Left lung (tissue), 10 donors: Measurements from ENCODE around the gene MED16. TPM values are rescaled to one million over a fixed set of nuclear protein-coding genes. Genes with fewer than 3 reads are reported as not detected.
A peak's percentile ranks its signal among the peaks of the same experiment; 100 is the strongest.

Experiments used
- ATAC-seq: fragments of 200-7000 bp; cut with Tn5 transposase; one replicate; pipeline ENCODE4 v1.9.1; 2020; ENCODE audit warnings: moderate library complexity
- DNase-seq, 4 donors: peaks; one replicate each; pipeline ENCODE4 v3.0.0-alpha.2; 2013 to 2020
- H3K27ac ChIP-seq, 2 donors: fragments of 200-600 bp; sonication (generic) in 1 of 2; one replicate each; pipeline versions ENCODE4 v1.5.0 to v1.8.0; 2020 to 2021
- H3K27me3 ChIP-seq, 2 donors: fragments of 200-600 bp; sonication (generic) in 1 of 2; one replicate each; pipeline versions ENCODE4 v1.5.0 to v1.8.0; 2020 to 2021
- H3K36me3 ChIP-seq, 2 donors: fragments of 200-600 bp; sonication (generic) in 1 of 2; one replicate each; pipeline versions ENCODE4 v1.5.0 to v1.8.0; 2020 to 2021
- H3K4me1 ChIP-seq, 2 donors: fragments of 200-600 bp; one replicate each; pipeline ENCODE4 v1.8.0; 2021
- H3K4me3 ChIP-seq, 2 donors: fragments of 200-600 bp; sonication (generic) in 1 of 2; one replicate each; pipeline versions ENCODE4 v1.5.0 to v1.8.0; 2020 to 2021; ENCODE audit warnings: mild to moderate bottlenecking in 1 of 2
- H3K9me3 ChIP-seq, 2 donors: fragments of 200-600 bp; sonication (generic) in 1 of 2; one replicate each; pipeline versions ENCODE4 v1.5.0 to v1.8.0; 2020 to 2021
- CTCF ChIP-seq, 2 donors: fragments of 200-600 bp; sonication (generic) in 1 of 2; IDR thresholded peaks; one replicate each; pipeline versions ENCODE4 v1.5.0 to v1.8.0; 2021; ENCODE audit warnings: antibody characterized with exemption in 2 of 2
- intact Hi-C, 2 donors: fragments of 100-400 bp; cut with DNase I; formaldehyde crosslinking; loops; one replicate each; pipeline versions ENCODE4 v1.11.2 to v1.14.2; 2022
- polyA plus RNA-seq, 6 donors: library from polyadenylated mRNA; unstranded; fragments of 120-200 nt; gene quantifications; one replicate each; pipeline ENCODE4 v1.2.1, GENCODE V29; 2013; ENCODE audit not compliant: insufficient read length in 6 of 6
- total RNA-seq, 2 donors: library from RNA; stranded (reverse); fragmentation: NEBNext Ultra II Directional; extraction: Animal tissue kit (Norgen Biotek cat#: 25700); gene quantifications; one replicate each; pipeline ENCODE4 v1.2.1, GENCODE V29; 2021
- donor health status: DM: no; HTN: yes; CAD: no.
- donor health status: DM: no; HTN: no; CAD: no.

Gene MED16
- total and polyA plus RNA-seq, 8 donors = 42.4 to 61.7 (median 53.0) TPM

- H3K4me1 ChIP-seq = peaks cover 0 to 54% of the 10 kb centered on the region in 2 donors
- TF ChIP-seq CTCF (IDR thresholded peaks at IDR 0.05) = no peak
- H3K4me3 ChIP-seq = peak overlapping the region in 1 of 2 donors; percentile 4
- intact Hi-C loops = no loop called here
- H3K36me3 ChIP-seq = peaks cover 0 to 14% of the 10 kb centered on the region in 2 donors
- peak overlapping the region in 1 of 2 donors; percentile 96 for H3K27ac ChIP-seq
- no peaks in the 10 kb centered on the region for H3K27me3 ChIP-seq
- no peak for ATAC-seq
- no peak for DNase-seq
- H3K9me3 ChIP-seq = no peaks in the 10 kb centered on the region
Measured at GRCh38 chr19:907183-907853, 14.3 kb upstream of the MED16 start.

GRCh38 chr19:906480-906879 lies 13.5 kb upstream of the MED16 start:
- no peaks in the 10 kb centered on the region for H3K27me3 ChIP-seq
- H3K4me3 ChIP-seq = no peak overlapping the region
- H3K9me3 ChIP-seq = no peaks in the 10 kb centered on the region
- TF ChIP-seq CTCF (IDR thresholded peaks at IDR 0.05) = no peak
- no peak overlapping the region for H3K27ac ChIP-seq
- ATAC-seq (no peak), DNase-seq (no peak)
- H3K4me1 ChIP-seq = peaks cover 0 to 51% of the 10 kb centered on the region in 2 donors
- intact Hi-C loops = no loop called here
- peaks cover 0 to 22% of the 10 kb centered on the region in 2 donors for H3K36me3 ChIP-seq

GRCh38 chr19:904545-904944 lies 11.6 kb upstream of the MED16 start:
- intact Hi-C loops = no loop called here
- DNase-seq = no peak
- peaks cover 0 to 35% of the 10 kb centered on the region in 2 donors for H3K36me3 ChIP-seq

GRCh38 chr19:903266-903797 lies 10.3 kb upstream of the MED16 start:
- no peaks in the 10 kb centered on the region for H3K27me3 ChIP-seq
- ATAC-seq = no peak
- intact Hi-C loops = no loop called here
- no peak overlapping the region for H3K27ac ChIP-seq
- H3K36me3 ChIP-seq = peaks cover 0 to 47% of the 10 kb centered on the region in 2 donors
- H3K9me3 ChIP-seq = no peaks in the 10 kb centered on the region
- no peak for TF ChIP-seq CTCF (IDR thresholded peaks at IDR 0.05)
- H3K4me1 ChIP-seq = peaks cover 0 to 26% of the 10 kb centered on the region in 2 donors
- H3K4me3 ChIP-seq = no peak overlapping the region
- no peak for DNase-seq

More at GRCh38 chr19:904545-904944, 11.6 kb upstream of the MED16 start:
- no peak for ATAC-seq
- TF ChIP-seq CTCF (IDR thresholded peaks at IDR 0.05) = no peak
- H3K27me3 ChIP-seq = no peaks in the 10 kb centered on the region
- H3K27ac ChIP-seq = no peak overlapping the region
- no peak overlapping the region for H3K4me3 ChIP-seq
- H3K9me3 ChIP-seq = no peaks in the 10 kb centered on the region
- H3K4me1 ChIP-seq = peaks cover 0 to 38% of the 10 kb centered on the region in 2 donors

- H3K27me3 ChIP-seq = no peaks in the 10 kb centered on the region
- H3K4me3 ChIP-seq = no peak overlapping the region
- intact Hi-C loops = no loop called here
- no peak for TF ChIP-seq CTCF (IDR thresholded peaks at IDR 0.05)
- H3K36me3 ChIP-seq = peaks cover 0 to 53% of the 10 kb centered on the region in 2 donors
- no peaks in the 10 kb centered on the region for H3K9me3 ChIP-seq
- ATAC-seq (no peak), DNase-seq (no peak)
- peaks cover 0 to 19% of the 10 kb centered on the region in 2 donors for H3K4me1 ChIP-seq
- no peak overlapping the region for H3K27ac ChIP-seq
Measured at GRCh38 chr19:902446-903226, 9.6 kb upstream of the MED16 start.
